Neural cell (in vitro differentiated cells): ENCODE results near the gene CHN1. TPM values are rescaled to one million over a fixed set of nuclear protein-coding genes. Genes with fewer than 3 reads are reported as not detected.

Experiments
- H2AFZ ChIP-seq: fragments of 200-600, 300-800 bp; sonication (generic), shearing (Covaris generic); 2 replicates; pipeline ENCODE4 v1.6.0; 2014; ENCODE audit warnings: low read depth, mild to moderate bottlenecking, antibody characterized with exemption, low read length, moderate library complexity
- H3F3A ChIP-seq: fragments of 200-600 bp; shearing (Covaris generic); 2 replicates; pipeline ENCODE4 v1.6.1; 2016; ENCODE audit warnings: mild to moderate bottlenecking, moderate library complexity, mixed read lengths, antibody characterized with exemption, low read length; ENCODE audit not compliant: insufficient read depth, poor library complexity, severe bottlenecking
- H3K27ac ChIP-seq: fragments of 200-600, 300-800 bp; sonication (generic), shearing (Covaris generic); 2 replicates; pipeline ENCODE4 v1.5.1; 2014; ENCODE audit warnings: mild to moderate bottlenecking, low read length, moderate library complexity
- H3K27me3 ChIP-seq: fragments of 300-800, 200-600 bp; sonication (generic), shearing (Covaris generic); 2 replicates; pipeline ENCODE4 v1.6.0; 2014; ENCODE audit warnings: mild to moderate bottlenecking, low read depth, low read length, moderate library complexity; ENCODE audit not compliant: insufficient read depth
- H3K36me3 ChIP-seq: fragments of 300-800, 200-600 bp; sonication (generic), shearing (Covaris generic); 2 replicates; pipeline ENCODE4 v1.5.1; 2014; ENCODE audit warnings: mild to moderate bottlenecking, antibody characterized with exemption, low read length, moderate library complexity; ENCODE audit not compliant: insufficient read depth
- H3K4me2 ChIP-seq: fragments of 300-800, 200-600 bp; sonication (generic), shearing (Covaris generic); 2 replicates; pipeline ENCODE4 v1.6.0; 2014; ENCODE audit warnings: mild to moderate bottlenecking, low read length
- H3K4me3 ChIP-seq: fragments of 300-800, 200-600 bp; sonication (generic), shearing (Covaris generic); 2 replicates; pipeline ENCODE4 v1.5.1; 2014; ENCODE audit warnings: mild to moderate bottlenecking, low read length, moderate library complexity
- H3K79me2 ChIP-seq: fragments of 200-600 bp; shearing (Covaris generic); replicated peaks from 2 replicates; pipeline ENCODE4 v1.6.0; 2014; ENCODE audit warnings: mild to moderate bottlenecking, low read length, moderate library complexity; ENCODE audit not compliant: insufficient read depth
- H3K9ac ChIP-seq: fragments of 300-800, 200-600 bp; sonication (generic), shearing (Covaris generic); 2 replicates; pipeline ENCODE4 v1.6.1; 2016; ENCODE audit warnings: mild to moderate bottlenecking, low read length, mixed read lengths
- H3K9me2 ChIP-seq: fragments of 200-600 bp; shearing (Covaris generic); 2 replicates; pipeline ENCODE4 v1.6.1; 2016; ENCODE audit warnings: mild to moderate bottlenecking, low read length, mixed read lengths; ENCODE audit not compliant: insufficient read depth
- H3K9me3 ChIP-seq: fragments of 200-600, 300-800 bp; sonication (generic), shearing (Covaris generic); 2 replicates; pipeline ENCODE4 v1.6.1; 2016; ENCODE audit warnings: mild to moderate bottlenecking, mixed run types, low read length, moderate library complexity, mixed read lengths
- H4K20me1 ChIP-seq: fragments of 200-600 bp; shearing (Covaris generic); 2 replicates; pipeline ENCODE4 v1.6.1; 2016; ENCODE audit warnings: mild to moderate bottlenecking, mixed run types; ENCODE audit not compliant: insufficient read depth
- CTCF ChIP-seq: fragments of 450-650 bp; IDR thresholded peaks from 2 replicates; pipeline ENCODE4 v1.5.1; 2014; ENCODE audit warnings: antibody characterized with exemption, mild to moderate bottlenecking, moderate library complexity; ENCODE audit not compliant: poor library complexity, severe bottlenecking
- EP300 ChIP-seq: fragments of 450-650 bp; conservative IDR thresholded peaks from 2 replicates; pipeline ENCODE4 v1.6.1; 2014; ENCODE audit warnings: antibody characterized with exemption, mild to moderate bottlenecking, moderate library complexity; ENCODE audit not compliant: poor library complexity, severe bottlenecking
- EZH2 ChIP-seq: fragments of 200-600, 300-800 bp; shearing (Covaris generic), sonication (generic); IDR thresholded peaks from 2 replicates; pipeline ENCODE4 v1.6.1; 2014; ENCODE audit warnings: antibody characterized with exemption, low read length, borderline replicate concordance, mild to moderate bottlenecking; ENCODE audit not compliant: insufficient read depth, poor library complexity, severe bottlenecking
- MXI1 ChIP-seq: fragments of 450-650 bp; conservative IDR thresholded peaks from 2 replicates; pipeline ENCODE4 v1.6.1; 2014; ENCODE audit warnings: antibody characterized with exemption, mild to moderate bottlenecking; ENCODE audit not compliant: poor library complexity, severe bottlenecking
- POLR2AphosphoS5 ChIP-seq: IDR thresholded peaks from 2 replicates; pipeline ENCODE4 v1.6.1; 2012
- RAD21 ChIP-seq: fragments of 450-650 bp; conservative IDR thresholded peaks from 2 replicates; pipeline ENCODE4 v1.6.1; 2014; ENCODE audit warnings: antibody characterized with exemption, mild to moderate bottlenecking, moderate library complexity
- REST ChIP-seq: IDR thresholded peaks from 2 replicates; pipeline ENCODE4 v1.6.1; 2012; ENCODE audit warnings: borderline replicate concordance
- SMC3 ChIP-seq: fragments of 450-650 bp; conservative IDR thresholded peaks from 2 replicates; pipeline ENCODE4 v1.6.1; 2014; ENCODE audit warnings: antibody characterized with exemption, mild to moderate bottlenecking, moderate library complexity; ENCODE audit not compliant: poor library complexity
- TAF1 ChIP-seq: IDR thresholded peaks from 2 replicates; pipeline ENCODE4 v1.6.1; 2012; ENCODE audit warnings: low read depth
- polyA plus RNA-seq: library from polyadenylated mRNA; depleted of rRNA; stranded (reverse); fragments of >200 nt; gene quantifications from 2 replicates; pipeline ENCODE4 v1.2.3, GENCODE V29; 2014

The CHN1 gene
- polyA plus RNA-seq, 1 donor from 2014 or later: 133 TPM

GRCh38 chr2:174916270-174916930, 88.8 kb downstream of the CHN1 start:
- no peaks in the 10 kb centered on the region for H4K20me1 ChIP-seq
- no peak overlapping the region for H3K27ac ChIP-seq
- no peaks in the 10 kb centered on the region for H3K9me2 ChIP-seq
- H3K4me3 ChIP-seq: no peak overlapping the region
- no peaks in the 10 kb centered on the region for H3K79me2 ChIP-seq
- no peaks in the 10 kb centered on the region for H3F3A ChIP-seq
- no peaks in the 10 kb centered on the region for H3K9me3 ChIP-seq
- H3K27me3 ChIP-seq: no peaks in the 10 kb centered on the region
- H3K4me2 ChIP-seq: no peak overlapping the region
- H3K9ac ChIP-seq: no peak overlapping the region
- TF ChIP-seq EZH2 (no peak), POLR2AphosphoS5 (no peak), TAF1 (no peak), EP300 (no peak), REST (no peak), SMC3 (no peak), CTCF (no peak), MXI1 (no peak), RAD21 (no peak)
- H2AFZ ChIP-seq: no peak overlapping the region
- peaks cover 9% of the 10 kb centered on the region for H3K36me3 ChIP-seq

- no peaks in the 10 kb centered on the region for H3K9me2 ChIP-seq
- no peaks in the 10 kb centered on the region for H3K9me3 ChIP-seq
- no peak overlapping the region for H3K4me3 ChIP-seq
- H3K27ac ChIP-seq: no peak overlapping the region
- H3K79me2 ChIP-seq: no peaks in the 10 kb centered on the region
- peaks cover 9% of the 10 kb centered on the region for H3K36me3 ChIP-seq
- H3F3A ChIP-seq: no peaks in the 10 kb centered on the region
- H3K27me3 ChIP-seq: no peaks in the 10 kb centered on the region
- no peak overlapping the region for H3K9ac ChIP-seq
- H2AFZ ChIP-seq: no peak overlapping the region
- TF ChIP-seq RAD21 (no peak), EZH2 (no peak), TAF1 (no peak), EP300 (no peak), MXI1 (no peak), POLR2AphosphoS5 (no peak), SMC3 (no peak), CTCF (no peak), REST (no peak)
- no peak overlapping the region for H3K4me2 ChIP-seq
- no peaks in the 10 kb centered on the region for H4K20me1 ChIP-seq
These were observed 90.1 kb downstream of the CHN1 start for GRCh38 chr2:174914853-174915760.
